GM18526 (cell line): ENCODE data around the gene FHOD3.

Source experiments
- POLR2A ChIP-seq: IDR thresholded peaks from 3 replicates; pipeline ENCODE4 v1.6.1; 2011; ENCODE audit not compliant: insufficient read length; ENCODE audit errors: extremely low read depth

FHOD3 gene

DNA sequence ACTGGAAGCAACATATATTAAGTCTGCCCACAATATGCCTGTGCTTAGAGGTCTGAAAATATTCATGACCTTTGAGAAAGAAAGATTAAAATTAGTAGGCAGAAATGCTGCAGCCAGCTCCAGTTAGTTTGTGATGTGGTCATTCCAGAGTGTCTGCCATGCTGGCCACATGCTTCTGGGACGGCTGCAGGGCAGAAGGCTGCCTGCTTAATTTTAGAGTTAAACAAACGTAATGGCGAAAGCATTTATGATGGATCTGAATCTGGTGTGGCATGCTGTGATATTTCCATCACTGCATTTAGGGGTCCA, 95.4 kb downstream of the FHOD3 start:
- no peak for TF ChIP-seq POLR2A

DNA sequence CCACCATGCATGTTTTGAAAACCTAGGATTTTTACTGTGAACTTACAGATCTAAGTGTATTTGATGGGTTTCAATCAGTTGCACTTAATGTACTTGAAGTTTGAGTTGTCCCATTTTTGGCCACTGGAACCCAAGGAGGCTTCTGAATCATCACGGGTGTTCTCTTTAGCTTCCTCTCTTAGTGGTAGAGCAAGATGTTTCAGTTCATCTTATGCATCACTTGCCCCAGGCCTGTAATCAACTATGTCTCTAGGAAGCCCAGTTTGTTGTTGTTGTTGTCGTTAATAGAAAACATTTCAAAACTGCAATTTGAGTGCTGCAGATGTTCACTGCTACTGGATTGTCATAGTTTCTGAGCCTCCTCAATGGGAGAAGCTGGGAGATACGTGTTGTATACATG, 97.0 kb downstream of the FHOD3 start:
- no peak for TF ChIP-seq POLR2A

DNA sequence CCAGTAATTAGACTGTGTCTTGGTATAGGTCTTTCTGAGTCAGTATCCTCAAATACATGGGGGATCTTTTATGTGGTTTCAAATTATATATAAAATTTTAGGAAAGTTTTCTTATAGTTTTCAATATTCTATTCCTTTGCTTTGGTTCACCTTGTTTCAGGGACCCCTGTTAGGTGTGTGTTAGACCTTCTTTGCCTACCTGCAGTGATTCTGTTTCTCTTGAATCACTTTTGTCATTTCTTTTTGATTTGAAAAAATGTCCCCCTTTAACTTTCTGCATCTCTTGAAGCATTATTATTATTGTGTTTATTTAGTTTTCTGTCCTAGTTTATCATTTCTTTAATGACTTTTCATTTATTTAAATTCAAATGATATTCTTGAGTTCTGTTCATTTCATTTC, 98.7 kb downstream of the FHOD3 start:
- TF ChIP-seq POLR2A = no peak

DNA sequence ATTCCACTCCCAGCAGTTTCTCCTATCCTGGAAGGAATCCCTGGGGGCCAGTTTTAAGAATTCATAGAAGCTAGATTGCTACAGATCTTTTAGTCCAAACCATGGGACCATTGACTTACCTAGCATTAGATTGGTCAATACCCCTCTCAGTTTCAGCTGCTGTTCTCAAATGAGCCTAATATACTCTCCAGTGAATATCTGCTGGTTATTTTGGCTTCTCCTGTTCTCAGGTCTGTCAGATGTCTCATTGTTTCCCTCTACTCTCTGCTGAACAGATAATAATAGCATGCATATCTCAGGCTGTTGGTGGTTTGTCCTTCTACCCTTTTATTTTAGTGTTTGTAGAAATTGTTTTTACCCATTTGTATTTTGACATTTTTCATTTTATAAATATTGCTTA, 99.5 kb downstream of the FHOD3 start:
- no peak for TF ChIP-seq POLR2A

DNA sequence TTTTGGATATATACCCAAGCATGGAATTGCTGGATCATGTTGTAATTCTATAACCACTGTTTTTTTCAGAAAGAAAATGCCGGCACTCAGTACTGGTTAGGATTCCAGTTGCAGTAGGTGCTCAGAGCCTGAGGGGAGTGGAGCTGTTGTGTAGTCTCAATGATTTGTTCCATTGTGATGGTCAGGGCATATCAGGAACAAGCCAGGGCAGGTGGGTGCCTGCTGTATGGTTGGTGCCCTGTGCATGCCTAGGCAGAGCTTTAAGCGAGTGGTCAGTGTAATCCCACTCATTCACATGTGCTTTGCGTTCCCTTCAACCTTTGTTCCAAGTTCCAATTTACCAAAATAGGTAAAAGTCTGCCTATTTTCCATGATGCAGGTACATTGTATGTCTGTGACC, 100.9 kb downstream of the FHOD3 start:
- TF ChIP-seq POLR2A = no peak

DNA sequence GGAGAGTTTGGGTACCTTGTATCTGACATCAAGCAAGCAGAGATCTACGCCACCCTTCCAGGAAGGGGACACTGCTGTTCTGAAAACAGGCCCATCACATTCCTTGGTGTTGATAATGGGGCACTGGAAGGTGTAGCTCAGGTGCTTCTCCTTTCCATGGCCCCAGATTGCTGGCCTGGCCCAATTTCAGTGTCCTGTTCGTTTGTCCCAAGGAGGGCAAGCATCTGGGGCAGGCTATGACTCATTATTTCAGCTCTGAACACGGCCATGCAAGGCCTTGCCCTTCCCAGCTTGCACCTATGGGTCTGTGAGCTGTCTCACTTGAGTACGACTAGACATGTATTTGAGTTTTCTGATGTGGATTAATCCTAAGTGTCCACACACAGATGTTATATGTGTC, 101.5 kb downstream of the FHOD3 start:
- TF ChIP-seq POLR2A = no peak

DNA sequence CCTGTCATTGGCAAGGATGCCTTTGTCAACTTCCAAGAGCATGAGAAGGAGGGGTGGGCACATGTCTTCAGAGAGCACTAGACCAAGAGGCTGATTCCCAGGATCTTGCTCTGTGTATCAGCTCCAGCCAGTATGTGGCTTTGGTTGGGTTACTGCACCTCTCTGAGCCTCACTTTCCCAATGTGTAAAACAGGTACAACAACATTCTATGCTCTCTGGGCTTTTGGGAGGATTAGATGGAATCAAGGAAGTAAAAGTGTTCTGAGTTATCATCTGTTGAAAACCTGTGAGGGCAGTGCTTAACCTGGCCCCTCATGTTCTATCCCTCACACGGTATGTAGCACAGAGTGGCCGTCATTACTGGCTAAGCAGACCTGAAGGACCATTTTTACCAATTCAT, 103.9 kb downstream of the FHOD3 start:
- no peak for TF ChIP-seq POLR2A

DNA sequence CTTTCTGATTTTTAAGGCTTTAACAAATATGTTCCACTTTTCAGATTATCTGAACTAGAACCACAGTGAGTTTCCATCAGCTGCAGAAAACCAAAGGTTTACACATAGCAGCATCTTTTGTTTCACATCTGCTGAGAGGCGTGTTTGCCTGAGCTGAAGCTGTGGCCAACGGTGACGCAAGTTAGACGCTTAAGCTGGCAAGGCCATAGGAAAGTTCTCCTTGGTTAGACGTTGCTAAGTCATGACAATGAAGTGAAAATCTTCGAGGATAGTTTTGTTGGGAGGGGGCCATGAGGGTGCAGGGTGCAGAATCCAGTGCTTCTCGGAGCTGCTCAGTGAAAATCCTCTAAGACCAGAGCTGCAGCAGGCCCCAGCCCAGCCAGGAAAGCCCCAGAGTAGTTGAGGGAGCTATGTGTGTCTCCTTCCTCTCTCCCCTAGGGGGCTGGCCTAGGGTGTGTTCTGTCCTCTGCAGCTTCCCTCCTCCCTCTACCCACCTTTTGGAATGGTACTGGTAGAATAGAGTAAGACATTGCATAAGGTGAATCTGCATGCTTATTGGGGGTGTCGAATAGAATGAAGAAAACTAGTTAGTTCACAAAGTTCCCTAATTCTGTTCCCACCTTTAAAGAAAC, 105.4 kb downstream of the FHOD3 start:
- TF ChIP-seq POLR2A = no peak

GRCh38 chr18:36403896-36404820, 106.6 kb downstream of the FHOD3 start:
- TF ChIP-seq POLR2A = no peak

DNA sequence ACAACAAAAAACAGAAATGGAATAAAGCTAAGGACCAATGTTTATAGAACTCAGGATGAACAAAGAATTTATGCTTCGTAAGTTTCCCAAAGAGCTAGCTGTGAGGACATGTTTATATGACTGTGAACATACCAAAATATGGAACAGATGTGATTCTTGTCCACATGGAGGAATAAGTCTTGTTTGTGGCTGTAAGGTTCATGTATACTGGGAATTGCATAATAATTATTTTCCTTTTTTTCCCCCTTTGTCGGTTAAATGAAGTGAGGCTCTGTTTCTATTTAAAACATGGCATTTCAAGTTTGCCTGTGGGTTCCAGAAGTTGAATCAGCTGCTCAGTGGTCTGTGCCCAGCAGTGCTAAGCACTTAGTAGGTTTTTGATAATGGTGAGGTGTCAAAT, 108.1 kb downstream of the FHOD3 start:
- no peak for TF ChIP-seq POLR2A

DNA sequence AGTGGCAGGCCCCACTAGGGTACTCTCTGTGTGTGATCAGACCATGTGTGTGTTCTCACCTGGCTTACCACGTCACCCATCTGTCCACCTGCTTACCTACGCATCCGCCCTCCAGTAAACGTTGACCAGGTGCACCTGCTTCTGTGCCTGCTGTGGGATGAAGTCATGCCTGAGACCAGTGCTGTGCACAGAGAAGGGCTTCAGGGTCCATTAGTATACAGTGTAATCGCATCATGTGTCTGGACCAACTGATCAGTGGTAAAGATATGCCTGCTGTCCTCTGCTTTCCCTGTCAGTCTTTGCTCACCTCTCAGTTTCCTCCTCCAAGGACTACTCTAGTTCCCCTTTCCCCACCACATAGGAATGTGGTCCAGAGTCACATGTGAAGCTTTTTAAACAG, 109.3 kb downstream of the FHOD3 start:
- TF ChIP-seq POLR2A = no peak

DNA sequence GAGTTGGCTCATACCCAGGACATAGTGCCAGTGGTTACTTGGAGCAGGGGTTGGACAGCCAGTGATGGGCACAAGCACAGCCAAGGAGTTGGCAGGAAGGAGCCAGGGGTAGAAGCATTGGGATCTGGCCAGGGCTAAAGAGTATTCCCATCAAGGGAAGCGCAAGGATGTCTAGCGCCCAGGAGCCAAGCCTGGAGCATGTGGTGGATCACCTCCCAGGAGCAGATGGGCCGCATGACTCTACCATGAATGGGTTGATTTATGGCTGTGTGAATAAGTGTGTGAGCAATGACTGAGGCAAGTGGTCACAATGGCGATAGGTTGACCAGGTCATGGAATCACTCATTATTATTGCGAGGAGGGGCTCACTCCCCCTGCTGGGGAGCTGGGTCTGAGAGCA, 111.1 kb downstream of the FHOD3 start:
- TF ChIP-seq POLR2A = no peak

- no peak for TF ChIP-seq POLR2A
Measured at GRCh38 chr18:36409779-36410178, 112.3 kb downstream of the FHOD3 start.

DNA sequence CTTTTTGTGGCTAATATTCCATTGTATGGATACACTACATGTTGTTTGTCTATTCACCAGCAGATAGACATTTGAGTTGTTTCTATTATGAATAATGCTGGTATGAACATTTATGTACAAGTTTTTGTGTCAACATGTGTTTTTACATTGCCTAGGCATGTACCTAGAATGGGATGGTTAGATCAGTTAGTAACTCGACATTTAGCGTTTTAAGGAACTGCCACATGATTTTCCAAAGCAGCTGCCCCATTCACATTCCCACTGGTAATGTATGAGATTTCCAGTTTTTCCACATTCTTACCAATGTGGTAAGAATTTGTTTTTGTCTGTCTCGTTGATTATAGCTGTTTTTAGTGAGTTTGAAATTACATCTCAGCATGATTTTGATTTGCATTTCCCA, 112.8 kb downstream of the FHOD3 start:
- TF ChIP-seq POLR2A = no peak

- TF ChIP-seq POLR2A = no peak
Measured at GRCh38 chr18:36411745-36412168, 114.2 kb downstream of the FHOD3 start.

GRCh38 chr18:36412778-36413177, 115.3 kb downstream of the FHOD3 start:
- TF ChIP-seq POLR2A = no peak

DNA sequence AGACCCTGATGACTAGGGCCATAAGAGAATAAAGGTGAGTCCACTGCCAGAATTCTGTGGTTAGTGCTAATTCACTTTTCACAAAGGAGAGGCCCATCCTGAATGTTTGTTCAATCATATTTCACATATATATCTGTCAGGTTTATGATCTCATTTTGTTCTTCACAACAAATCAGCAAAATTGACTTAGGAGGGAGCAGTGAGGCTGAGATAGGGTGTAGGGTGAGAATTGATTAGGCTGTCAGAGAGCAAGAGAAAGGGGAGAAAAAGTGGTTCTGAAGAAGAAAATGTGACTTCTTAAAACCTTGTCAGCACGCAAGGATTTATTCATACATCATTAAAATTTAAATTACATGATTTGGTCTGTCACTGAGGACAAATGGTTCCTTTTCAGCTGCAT, 117.7 kb downstream of the FHOD3 start:
- TF ChIP-seq POLR2A = no peak
